NAMALWA (cell line): ENCODE data around the gene TUBB8B.
"Not testable (repeated sequence)": the region's sequence is repeated elsewhere in the genome, so short reads cannot be mapped to it uniquely, and the experiment has no call there.

Experiments
- DNase-seq: peaks from one replicate; pipeline ENCODE4 v3.0.0-alpha.2; 2015; ENCODE audit warnings: low spot score

TUBB8B gene

DNA sequence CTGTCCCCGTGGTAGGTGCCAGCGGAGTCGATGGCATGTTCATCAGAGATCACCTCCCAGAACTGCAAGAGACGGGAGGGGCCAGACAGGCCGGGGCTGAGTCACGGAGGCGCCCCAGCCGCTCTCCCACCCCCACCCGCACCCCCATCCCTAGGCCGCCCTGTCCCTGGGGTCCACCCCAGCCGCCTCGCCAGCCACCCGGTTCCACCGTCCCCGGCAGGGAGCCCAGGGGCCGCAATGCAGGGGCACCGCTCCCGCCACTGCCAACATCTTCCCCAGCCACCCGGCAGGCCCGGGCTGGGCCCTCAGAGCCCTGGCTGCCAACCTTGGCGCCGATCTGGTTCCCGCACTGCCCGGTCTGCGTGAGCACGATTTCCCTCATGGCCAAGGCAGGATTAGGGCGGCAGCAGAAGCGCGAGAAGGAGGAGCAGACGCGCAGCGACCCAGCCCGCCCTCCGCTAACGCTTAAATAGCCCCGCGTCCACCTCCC is at the start of gene TUBB8B:
Gene TUBB8B (minus strand): TSS at position 440 of the 490 bp plus-strand sequence. CDS start 58 bp downstream, at position 382.
- DNase-seq: not testable (repeated sequence)

DNA sequence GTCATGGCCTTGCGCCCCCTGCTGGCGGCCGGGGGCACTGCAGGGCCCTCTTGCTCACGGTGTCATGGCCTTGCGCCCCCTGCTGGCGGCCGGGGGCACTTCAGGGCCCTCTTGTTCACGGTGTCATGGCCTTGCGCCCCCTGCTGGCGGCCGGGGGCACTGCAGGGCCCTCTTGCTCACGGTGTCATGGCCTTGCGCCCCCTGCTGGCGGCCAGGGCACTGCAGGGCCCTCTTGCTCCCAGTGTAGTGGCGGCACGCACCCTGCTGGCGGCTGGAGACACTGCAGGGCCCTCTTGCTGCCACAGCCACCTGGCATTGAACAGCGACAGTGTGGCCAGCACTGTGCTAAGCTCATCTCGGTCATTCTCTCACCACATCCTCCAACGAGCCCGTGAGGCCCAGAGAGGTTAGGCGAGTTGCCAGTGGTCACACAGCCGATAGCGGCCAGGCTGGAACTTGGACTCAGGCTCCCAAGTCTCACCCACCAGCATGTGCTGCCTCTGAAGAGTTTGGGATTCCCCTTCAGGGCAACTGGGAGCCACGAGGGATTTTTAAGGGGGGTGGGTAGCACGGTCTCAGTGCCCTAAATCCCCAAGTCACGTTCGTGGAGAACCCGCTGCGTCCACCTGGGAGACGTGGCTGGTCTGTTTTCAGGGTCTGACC is 48.0 kb upstream of the TUBB8B start:
- not testable (repeated sequence) for DNase-seq

DNA sequence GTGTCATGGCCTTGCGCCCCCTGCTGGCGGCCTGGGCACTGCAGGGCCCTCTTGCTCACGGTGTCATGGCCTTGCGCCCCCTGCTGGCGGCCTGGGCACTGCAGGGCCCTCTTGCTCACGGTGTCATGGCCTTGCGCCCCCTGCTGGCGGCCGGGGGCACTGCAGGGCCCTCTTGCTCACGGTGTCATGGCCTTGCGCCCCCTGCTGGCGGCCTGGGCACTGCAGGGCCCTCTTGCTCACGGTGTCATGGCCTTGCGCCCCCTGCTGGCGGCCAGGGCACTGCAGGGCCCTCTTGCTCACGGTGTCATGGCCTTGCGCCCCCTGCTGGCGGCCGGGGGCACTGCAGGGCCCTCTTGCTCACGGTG is 47.3 kb upstream of the TUBB8B start:
- not testable (repeated sequence) for DNase-seq

DNA sequence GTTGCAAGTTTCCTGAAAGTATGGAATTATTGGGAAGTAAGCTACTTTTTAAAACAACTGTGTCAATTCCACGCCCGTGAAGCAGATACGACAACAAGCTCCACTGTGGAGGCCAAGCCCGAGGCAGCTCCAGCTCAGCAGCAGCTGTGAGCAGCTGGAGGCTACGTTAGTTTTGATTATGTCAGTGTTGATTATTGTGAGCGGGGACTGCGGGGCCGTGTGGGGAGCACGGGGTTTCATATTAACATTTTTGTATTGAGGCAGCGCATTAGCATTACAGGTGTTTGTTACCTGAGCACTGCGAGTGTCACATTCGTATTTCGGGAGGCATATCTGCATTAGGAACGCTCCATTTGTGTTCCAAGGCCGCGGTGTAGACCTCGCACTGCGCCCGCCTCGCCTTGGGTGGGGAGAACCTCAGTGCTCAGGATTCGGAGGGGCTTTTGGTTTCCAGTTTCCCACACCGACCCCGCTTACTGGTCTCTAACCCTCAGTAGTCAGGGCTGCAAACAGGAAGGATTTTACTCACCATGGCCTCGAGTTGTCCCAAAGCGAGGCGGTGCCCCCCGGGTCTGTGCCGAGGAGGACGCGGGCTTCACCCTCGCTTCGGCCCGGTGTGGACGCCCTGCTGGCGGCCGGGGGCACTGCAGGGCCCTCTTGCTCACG is 46.8 kb upstream of the TUBB8B start:
- DNase-seq: not testable (repeated sequence)

DNA sequence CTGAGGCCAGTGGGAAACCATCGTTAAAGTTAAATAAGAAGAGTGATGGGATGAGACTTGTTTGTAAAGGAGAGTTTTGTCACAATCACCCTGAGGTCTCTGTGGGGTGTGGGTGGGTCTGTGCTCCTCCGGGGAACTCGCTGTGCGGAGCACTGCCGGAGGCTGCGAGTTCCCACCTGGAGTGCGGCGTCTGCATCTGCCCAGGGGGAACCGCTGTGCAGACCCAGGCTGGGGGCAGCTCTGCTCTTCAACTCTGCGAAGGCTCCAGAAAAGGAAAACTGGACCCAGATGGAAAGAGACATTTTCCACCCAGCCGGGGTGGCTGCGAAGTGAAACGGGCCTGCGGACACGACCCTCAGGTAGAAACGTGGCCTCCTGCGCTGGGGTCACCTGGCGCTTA is 46.2 kb upstream of the TUBB8B start:
- not testable (repeated sequence) for DNase-seq

DNA sequence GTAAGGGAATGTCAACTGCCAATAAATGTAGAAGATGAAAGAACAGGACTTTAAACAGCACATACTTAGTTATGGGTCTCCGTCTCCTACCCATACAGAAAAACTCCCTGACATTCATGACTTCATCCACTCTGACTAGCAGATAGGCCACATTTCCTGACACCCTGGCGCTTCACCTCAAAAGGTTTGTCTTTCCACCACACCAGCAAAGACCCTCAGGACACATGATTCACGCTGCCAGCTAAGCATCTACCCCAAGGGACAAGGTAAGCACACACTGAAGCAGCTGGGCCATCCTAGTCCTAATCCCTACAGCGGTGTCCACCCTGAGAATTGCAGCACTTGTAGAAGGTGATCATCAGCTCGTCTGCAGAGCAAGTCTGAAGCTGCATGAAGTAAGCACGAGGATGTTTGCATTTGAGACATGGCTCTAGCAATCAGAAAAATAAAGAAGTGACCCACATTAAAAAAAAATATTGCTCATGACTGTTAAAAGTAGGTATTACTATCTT is 44.5 kb upstream of the TUBB8B start:
- not testable (repeated sequence) for DNase-seq

DNA sequence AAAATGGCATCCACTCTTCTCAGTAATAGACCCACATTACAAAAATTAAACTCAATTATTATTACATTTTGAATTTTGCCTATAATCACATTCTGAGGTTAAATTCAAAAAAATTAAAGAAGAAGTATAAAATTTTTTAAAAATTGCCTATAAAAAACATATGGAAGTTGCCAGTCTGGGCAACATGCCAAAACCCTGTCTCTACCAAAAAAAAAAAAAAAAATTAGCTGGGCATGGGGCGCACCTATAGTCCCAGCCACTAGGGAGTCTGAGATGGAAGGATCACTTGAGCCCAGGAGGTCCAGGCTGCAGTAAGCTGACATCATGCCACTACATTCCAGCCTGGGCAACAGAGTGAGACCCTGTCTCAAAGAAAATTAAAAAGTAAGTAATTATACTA is 42.1 kb upstream of the TUBB8B start:
- not testable (repeated sequence) for DNase-seq

DNA sequence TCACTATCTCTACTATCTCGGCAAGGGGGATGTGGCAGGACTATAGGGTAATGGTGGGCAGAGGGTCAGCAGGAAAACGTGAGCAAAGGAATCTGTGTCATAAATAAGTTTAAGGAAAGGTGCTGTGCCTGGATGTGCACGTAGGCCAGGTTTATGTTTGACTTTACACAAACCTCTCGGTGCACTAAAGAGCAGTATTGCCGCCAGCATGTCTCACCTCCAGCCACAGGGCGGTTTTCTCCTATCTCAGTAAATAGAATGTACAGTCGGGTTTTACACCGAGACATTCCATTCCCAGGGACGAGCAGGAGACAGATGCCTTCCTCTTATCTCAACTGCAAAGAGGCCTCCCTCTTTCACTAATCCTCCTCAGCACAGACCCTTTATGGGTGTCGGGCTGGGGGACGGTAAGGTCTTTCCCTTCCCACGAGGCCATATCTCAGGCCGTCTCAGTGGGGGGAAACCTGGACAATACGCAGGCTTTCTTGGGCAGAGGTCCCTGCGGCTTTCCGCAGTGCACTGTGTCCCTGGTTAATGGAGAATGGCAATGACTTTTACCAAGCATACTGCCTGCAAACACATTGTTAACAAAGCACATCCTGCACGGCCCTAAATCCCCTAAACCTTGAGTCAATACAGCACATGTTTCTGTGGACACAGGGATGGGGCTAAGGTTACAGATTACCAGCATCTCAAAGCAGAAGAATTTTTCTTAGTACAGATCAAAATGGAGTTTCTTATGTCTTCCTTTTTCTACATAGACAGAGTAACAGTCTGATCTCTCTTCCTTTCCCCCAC is 41.2 kb upstream of the TUBB8B start:
- DNase-seq: not testable (repeated sequence)

DNA sequence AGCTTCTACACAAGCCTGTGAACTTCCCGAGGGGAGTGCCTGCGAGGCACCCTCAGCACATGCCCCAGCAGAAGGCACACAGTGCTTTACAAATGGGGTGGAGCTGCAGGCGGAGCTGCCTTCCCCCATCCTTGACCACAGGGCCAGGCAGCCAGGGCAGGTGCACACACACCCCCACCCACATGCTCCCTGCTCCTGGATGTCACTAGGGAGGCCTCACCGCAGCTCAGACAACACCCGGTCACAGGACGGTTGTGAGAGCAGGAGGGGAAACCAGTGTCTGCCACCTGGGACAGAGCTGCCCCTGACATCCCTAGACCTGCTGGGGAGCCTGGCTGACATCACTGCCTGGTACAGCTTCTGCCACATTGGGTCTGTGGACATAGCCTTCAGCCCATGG is 39.7 kb upstream of the TUBB8B start:
- not testable (repeated sequence) for DNase-seq

DNA sequence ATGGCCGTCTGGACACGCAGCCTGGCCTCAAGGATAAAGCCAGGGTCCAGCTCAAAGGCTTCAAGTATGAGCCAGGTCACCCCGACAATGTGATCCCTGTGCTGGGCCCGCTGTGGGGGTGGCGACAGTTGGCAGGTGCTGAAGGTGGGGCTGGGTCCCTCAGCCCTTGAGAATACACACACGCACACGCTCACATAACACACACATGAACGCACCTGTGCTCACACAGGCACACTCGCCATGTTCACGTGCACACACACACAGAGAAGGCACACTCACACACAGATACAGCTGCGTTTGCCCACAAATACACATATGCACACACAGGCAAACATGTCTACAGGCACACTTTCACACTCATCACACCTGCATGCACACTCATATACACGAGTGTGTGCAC is 35.4 kb upstream of the TUBB8B start:
- not testable (repeated sequence) for DNase-seq

DNA sequence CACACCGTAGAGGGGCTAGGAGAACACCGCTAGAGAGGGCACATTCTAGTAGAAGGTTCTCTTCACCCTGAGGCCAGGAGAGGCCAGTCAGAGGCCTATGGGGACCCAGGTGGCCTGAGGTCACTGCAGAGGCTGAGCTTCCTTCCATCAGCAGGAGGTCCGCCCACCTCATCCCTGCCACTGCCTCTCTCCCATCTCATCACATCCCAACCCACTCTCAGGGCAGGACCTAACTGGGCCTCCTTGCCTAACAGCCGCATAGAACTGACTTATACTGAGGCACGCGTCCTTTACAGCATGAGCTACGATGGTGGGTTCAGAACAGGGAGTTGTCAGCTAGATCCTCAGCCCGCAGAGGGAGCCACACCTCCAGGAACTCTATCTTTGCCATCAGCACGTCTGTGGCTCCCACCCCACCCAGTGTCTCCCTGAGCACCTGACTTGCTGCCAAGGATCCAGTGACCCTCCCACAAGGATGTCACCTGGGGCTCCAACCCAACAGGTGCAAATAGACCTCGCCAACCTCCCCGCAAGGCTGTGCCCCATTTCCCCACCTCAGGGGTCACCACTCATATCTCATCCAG is 33.3 kb upstream of the TUBB8B start:
- not testable (repeated sequence) for DNase-seq

DNA sequence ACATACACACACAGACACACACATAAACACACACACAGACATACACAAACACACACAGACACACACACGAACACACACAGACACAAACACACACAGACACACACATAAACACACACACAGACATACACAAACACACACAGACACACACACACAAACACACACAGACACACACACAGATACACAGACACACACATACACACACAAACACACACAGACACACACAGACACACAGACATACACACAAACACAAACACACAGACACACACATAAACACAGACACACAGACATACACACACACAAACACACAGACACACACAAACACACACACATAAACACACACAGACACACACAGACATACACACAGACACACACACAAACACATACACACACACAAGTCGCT is 31.5 kb upstream of the TUBB8B start:
- not testable (repeated sequence) for DNase-seq

DNA sequence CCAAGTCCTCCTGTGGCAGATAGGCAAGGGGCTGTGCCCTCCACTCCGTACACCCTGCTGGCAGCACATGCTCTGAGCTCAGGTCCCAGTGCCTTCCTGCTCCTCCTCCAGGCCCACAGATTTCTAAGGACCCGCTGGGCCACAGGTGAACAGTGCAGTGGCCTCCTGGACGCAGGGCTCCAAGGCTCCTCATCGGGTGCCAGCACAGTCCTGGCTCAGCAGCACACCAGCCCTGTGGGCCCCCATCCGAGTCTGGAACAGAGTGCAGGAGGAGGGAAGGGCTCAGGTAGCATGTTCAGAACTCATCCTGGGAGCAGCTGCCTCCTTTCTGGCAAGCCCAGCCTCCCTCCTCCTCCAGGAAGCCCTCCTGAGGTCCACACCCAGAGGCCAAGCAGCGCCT is 30.8 kb upstream of the TUBB8B start:
- DNase-seq: not testable (repeated sequence)

DNA sequence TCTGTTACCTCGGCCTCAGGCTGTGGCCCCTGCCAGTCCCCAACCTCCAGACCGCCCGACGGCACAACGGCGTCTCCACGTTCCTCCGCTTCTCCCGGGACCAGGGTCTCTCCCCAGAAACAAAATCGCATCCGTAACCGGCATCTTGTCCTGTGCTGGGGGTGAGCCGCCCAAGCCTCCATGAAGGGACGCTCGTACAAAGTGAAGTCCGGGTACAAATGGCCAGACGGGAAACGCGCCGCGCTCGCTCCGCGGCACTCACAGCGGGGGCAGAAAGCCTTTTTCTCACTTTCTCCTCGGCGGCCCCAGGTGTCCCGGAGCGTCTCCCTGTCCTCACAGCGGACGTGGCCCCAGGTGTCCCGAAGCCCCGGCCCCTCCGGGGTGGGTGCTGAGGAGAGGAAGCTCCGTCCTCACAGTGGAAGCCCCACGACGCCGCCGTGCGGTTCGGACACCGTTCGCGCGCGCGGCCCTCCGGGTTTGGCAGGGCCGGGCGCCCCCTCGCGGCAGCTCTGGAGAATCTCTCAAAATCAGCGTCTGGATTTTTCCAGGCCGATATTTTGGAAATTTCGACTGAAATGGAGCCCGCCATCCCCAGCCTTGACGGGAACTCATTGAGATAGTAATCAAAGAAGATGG is 26.2 kb upstream of the TUBB8B start:
- not testable (repeated sequence) for DNase-seq

DNA sequence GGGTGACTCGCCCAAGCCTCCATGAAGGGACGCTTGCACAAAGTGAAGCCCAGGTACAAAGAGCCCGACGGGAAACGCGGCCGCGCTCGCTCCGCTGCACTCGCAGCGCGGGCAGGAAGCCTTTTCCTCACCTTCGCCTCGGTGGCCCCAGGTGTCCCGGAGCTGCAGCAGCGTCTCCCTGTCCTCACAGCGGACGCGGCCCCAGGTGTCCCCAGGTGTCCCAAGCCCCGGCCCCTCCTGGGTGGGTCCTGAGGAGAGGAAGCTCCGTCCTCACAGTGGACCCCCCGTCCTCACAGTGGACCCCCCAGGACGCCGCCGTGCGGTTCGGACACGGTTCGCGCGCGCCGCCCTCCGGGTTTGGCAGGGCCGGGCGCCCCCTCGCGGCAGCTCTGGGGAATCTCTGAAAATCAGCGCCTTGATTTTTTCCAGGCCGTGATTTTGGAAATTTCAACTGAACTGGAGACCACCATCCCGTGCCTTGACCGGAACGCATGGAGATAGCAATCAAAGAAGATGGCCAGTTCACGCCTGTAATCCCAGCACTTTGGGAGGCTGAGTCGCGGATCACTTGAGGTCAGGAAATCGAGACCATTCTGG is 23.9 kb upstream of the TUBB8B start:
- DNase-seq: not testable (repeated sequence)

DNA sequence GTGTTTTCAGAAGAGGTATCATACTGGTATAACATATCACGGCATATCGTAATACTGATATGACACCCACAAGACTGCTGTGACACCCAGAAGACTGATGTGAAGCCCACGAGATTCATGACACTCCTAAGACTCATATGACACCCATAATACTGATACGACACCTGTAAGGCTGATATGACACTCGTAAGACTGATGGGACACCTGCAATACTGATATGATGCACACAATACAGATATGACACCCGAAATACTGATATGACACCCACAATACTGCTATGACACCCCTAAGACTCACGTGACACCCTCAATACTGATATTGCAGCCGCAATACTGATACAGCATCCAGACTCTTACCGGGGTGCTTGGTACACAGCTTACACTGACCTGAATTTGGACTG is 18.3 kb upstream of the TUBB8B start:
- not testable (repeated sequence) for DNase-seq

DNA sequence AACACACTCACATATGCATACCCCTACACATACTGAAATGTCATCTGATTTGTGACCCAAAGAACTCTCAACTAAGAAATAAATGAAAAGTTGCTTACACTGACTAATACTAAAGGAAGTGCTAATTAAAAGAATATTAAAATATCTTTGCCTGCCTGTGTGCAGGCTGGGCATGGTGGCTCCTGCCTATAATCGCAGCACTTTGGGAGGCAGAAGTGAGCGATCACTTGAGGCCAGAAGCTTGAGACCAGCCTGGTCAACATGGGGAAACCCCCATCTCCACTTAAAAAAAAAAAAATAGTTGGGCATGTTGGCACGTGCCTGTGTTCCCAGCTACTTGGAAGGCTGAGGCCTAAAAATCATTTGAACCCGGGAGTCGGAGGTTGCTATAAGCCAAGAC is 14.9 kb upstream of the TUBB8B start:
- not testable (repeated sequence) for DNase-seq

DNA sequence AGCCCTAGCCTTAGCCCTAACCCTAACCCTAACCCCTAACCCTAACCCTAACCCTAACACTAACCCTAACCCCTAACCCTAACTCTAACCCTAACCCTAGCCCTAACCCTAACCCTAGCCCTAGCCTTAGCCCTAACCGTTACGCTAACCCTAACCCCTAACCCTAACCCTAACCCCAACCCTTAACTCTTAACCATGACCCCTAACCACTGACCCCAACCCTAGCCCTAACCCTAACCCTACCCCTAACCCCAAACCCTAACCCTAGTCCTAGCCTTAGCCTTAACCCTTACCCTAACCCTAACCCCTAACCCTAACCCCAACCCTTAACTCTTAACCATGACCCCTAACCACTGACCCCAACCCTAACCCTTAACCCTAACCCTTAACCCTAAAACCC is 14.2 kb upstream of the TUBB8B start:
- not testable (repeated sequence) for DNase-seq

DNA sequence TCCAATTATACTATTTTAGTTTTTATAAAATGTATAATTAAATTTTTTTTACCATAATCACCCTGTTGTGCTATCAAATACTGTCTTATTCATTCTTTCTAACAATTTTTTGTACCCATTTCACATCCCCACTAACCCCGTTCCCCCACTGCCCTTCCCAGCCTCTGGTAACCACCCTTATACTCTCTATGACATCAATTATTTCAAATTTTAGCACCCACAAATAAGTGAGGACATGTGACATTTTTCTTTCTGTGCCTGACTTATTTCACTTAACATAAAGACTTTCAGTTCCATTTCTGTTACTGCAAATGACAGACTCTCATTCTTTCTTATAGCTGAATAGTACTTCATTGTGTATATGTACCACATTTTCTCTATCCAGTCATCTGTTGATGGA is 5.0 kb upstream of the TUBB8B start:
- not testable (repeated sequence) for DNase-seq

DNA sequence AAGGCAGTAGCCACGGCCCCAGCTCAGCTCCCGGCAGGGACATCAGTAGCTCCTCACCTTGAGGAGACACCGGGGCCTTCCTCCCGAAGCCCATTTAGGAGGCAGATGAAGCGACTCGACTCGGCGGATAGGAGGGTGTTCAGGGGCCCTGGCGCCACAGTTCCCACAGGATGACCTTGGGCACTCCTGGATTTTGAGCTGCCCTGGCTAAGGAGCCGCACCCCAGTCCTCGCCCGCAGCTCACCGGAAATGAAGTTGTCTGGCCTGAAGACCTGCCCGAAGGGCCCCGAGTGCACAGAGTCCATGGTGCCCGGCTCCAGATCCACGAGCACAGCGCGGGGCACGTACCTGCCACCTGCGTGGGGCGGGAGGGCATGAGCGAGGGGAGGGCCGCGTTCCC is 719 bp downstream of the TUBB8B start:
- DNase-seq: not testable (repeated sequence)

DNA sequence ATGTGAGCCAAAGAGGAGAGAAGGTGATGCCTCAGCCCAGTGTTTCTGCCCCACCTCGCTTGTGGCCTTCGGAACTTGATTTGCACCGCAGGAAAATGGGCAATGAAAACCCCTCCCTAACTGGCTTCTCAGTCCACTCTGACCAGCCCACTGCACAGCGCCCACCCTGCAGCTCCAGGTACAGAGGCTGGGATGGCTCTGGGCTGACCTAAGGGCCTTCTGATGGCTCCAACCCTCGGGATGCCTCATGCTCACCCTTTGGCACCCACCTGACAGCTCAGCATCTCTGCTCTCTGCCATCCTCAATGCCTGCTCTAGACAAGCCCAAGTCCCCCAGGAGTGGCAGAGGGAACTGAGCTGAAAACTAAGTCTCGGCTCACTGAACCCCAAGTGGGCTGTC is 36.2 kb downstream of the TUBB8B start:
- DNase-seq: not testable (repeated sequence)
